Smooth muscle cell (in vitro differentiated cells): Measurements from ENCODE around the gene BBOX1. TPM values are rescaled to one million over a fixed set of nuclear protein-coding genes. Genes with fewer than 3 reads are reported as not detected.
A peak's percentile ranks its signal among the peaks of the same experiment; 100 is the strongest.

ENCODE experiments used
- DNase-seq: peaks from one replicate; lab custom pipeline; 2025; ENCODE audit not compliant: unreplicated experiment; lab: John Stamatoyannopoulos, UW
- H2AFZ ChIP-seq: fragments of 200-600 bp; sonication (generic); 2 replicates; pipeline ENCODE4 v1.6.0; 2016; ENCODE audit warnings: antibody characterized with exemption, low read depth, mild to moderate bottlenecking
- H3F3A ChIP-seq: fragments of 200-600 bp; sonication (generic); 2 replicates; pipeline ENCODE4 v1.6.0; 2017; ENCODE audit warnings: antibody characterized with exemption, low read depth
- H3K27ac ChIP-seq: fragments of 200-600 bp; sonication (generic); 2 replicates; pipeline ENCODE4 v1.5.1; 2016; ENCODE audit warnings: low read depth, mild to moderate bottlenecking
- H3K27me3 ChIP-seq: fragments of 200-600 bp; sonication (generic); 2 replicates; pipeline ENCODE4 v1.6.1; 2016; ENCODE audit warnings: low read depth, mild to moderate bottlenecking
- H3K36me3 ChIP-seq: fragments of 200-600 bp; sonication (generic); 2 replicates; pipeline ENCODE4 v1.5.1; 2016; ENCODE audit warnings: low read depth
- H3K4me1 ChIP-seq: fragments of 200-600 bp; sonication (generic); 2 replicates; pipeline ENCODE4 v1.5.1; 2016; ENCODE audit warnings: low read depth
- H3K4me2 ChIP-seq: fragments of 200-600 bp; sonication (generic); 2 replicates; pipeline ENCODE4 v1.6.0; 2016; ENCODE audit warnings: mild to moderate bottlenecking
- H3K4me3 ChIP-seq: fragments of 200-600 bp; sonication (generic); 2 replicates; pipeline ENCODE4 v1.5.1; 2016; ENCODE audit warnings: mild to moderate bottlenecking
- H3K79me2 ChIP-seq: fragments of 200-600 bp; sonication (generic); 2 replicates; pipeline ENCODE4 v1.6.0; 2016; ENCODE audit warnings: low read depth, mild to moderate bottlenecking
- H3K9ac ChIP-seq: fragments of 200-600 bp; sonication (generic); 2 replicates; pipeline ENCODE4 v1.6.0; 2016; ENCODE audit warnings: low read depth
- H3K9me3 ChIP-seq: fragments of 200-600 bp; sonication (generic); replicated peaks from 2 replicates; pipeline ENCODE4 v1.5.1; 2016; ENCODE audit warnings: low read depth
- H4K20me1 ChIP-seq: fragments of 200-600 bp; sonication (generic); 2 replicates; pipeline ENCODE4 v1.6.0; 2016; ENCODE audit warnings: low read depth
- CTCF ChIP-seq: fragments of 200-600 bp; sonication (generic); IDR thresholded peaks from 2 replicates; pipeline ENCODE4 v1.5.1; 2017; ENCODE audit warnings: borderline replicate concordance, mild to moderate bottlenecking, antibody characterized with exemption; ENCODE audit not compliant: insufficient read depth, poor library complexity, severe bottlenecking
- WGBS: methylation state at CpG from one replicate; pipeline ENCODE4 v1.1.7; 2016; ENCODE audit warnings: low lambda C conversion rate; 5-methylcytosine and 5-hydroxymethylcytosine counted together
- polyA plus RNA-seq: library from polyadenylated mRNA; unstranded; fragments of >200 nt; fragmentation: Nextera tagmentation; extraction: Ambion mirVana; gene quantifications from 2 replicates; pipeline ENCODE4 v1.2.1, GENCODE V29; 2016
- total RNA-seq: library from RNA; depleted of rRNA; stranded (reverse); fragments of >200 nt; gene quantifications from 2 replicates; pipeline ENCODE4 v1.2.3, GENCODE V29; 2014

Gene BBOX1
- total and polyA plus RNA-seq, 2 experiments from 2014 or later = 0.22 to 0.67 TPM

DNA sequence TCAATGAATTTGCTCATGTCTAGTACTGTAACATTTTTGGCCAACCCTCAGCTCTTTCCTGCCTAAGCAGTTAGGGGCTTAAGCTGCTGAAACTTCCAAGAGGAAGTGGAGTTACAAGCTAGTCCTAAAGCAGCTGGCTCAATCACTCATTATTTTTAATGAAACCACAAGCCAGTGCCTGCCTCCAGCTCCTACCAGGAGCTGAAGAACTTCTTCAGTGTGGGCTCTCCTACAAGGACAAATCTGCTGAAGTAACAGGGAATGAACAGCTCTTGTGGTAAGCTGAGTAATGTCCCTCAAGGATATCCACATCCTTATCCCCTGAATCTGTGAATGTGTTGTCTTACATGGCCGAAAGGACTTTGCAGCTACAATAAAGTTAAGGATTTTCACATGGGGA, 112.5 kb downstream of the BBOX1 start:
- Histone ChIP-seq H3K79me2 (no peaks in the 10 kb centered on the region), H3K9me3 (no peaks in the 10 kb centered on the region), H4K20me1 (no peaks in the 10 kb centered on the region), H3K4me1 (no peaks in the 10 kb centered on the region), H3K4me2 (no peak overlapping the region), H3F3A (no peaks in the 10 kb centered on the region), H3K27me3 (no peaks in the 10 kb centered on the region), H3K4me3 (no peak overlapping the region), H2AFZ (no peak overlapping the region), H3K27ac (no peak overlapping the region), H3K36me3 (no peaks in the 10 kb centered on the region), H3K9ac (no peak overlapping the region)
- 47% methylated on average over 1 of the region's 1 CpG for WGBS
- no peak for DNase-seq
- no peak for TF ChIP-seq CTCF

GRCh38 chr11:27158456-27159334, 118.1 kb downstream of the BBOX1 start:
- H4K20me1 ChIP-seq = no peaks in the 10 kb centered on the region

GRCh38 chr11:27159335-27159679, 118.7 kb downstream of the BBOX1 start:
- Histone ChIP-seq H3K27ac (no peak overlapping the region), H2AFZ (no peak overlapping the region), H3K27me3 (no peaks in the 10 kb centered on the region)

More at GRCh38 chr11:27158456-27159334, 118.1 kb downstream of the BBOX1 start:
- no peaks in the 10 kb centered on the region for H3K79me2 ChIP-seq
- peak; percentile 92 for TF ChIP-seq CTCF
- no peak overlapping the region for H3K4me3 ChIP-seq
- H2AFZ ChIP-seq = no peak overlapping the region
- no peak for DNase-seq
- no peak overlapping the region for H3K9ac ChIP-seq
- 43% methylated on average over 10 of the region's 10 CpGs for WGBS
- no peak overlapping the region for H3K4me2 ChIP-seq
- H3K4me1 ChIP-seq = no peaks in the 10 kb centered on the region
- no peak overlapping the region for H3K27ac ChIP-seq
- H3K36me3 ChIP-seq = no peaks in the 10 kb centered on the region
- H3F3A ChIP-seq = no peaks in the 10 kb centered on the region
- no peaks in the 10 kb centered on the region for H3K9me3 ChIP-seq
- H3K27me3 ChIP-seq = no peaks in the 10 kb centered on the region

More at GRCh38 chr11:27159335-27159679, 118.7 kb downstream of the BBOX1 start:
- Histone ChIP-seq H3K36me3 (no peaks in the 10 kb centered on the region), H3K4me1 (no peaks in the 10 kb centered on the region), H3K4me2 (no peak overlapping the region), H4K20me1 (no peaks in the 10 kb centered on the region), H3K9me3 (no peaks in the 10 kb centered on the region), H3K9ac (no peak overlapping the region), H3F3A (no peaks in the 10 kb centered on the region), H3K4me3 (no peak overlapping the region), H3K79me2 (no peaks in the 10 kb centered on the region)
- 49% methylated on average over 2 of the region's 2 CpGs for WGBS
- TF ChIP-seq CTCF = no peak
- no peak for DNase-seq
